Measurements from ENCODE around the gene PYGM. TPM values are rescaled to one million over a fixed set of nuclear protein-coding genes. Genes with fewer than 3 reads are reported as not detected.

Gene PYGM
- total and polyA plus RNA-seq, 2 of the 8 experiments (the other 6 are each of a cell fraction or from before 2014, with no cell fraction given): 9.6 to 10.0 TPM

DNA sequence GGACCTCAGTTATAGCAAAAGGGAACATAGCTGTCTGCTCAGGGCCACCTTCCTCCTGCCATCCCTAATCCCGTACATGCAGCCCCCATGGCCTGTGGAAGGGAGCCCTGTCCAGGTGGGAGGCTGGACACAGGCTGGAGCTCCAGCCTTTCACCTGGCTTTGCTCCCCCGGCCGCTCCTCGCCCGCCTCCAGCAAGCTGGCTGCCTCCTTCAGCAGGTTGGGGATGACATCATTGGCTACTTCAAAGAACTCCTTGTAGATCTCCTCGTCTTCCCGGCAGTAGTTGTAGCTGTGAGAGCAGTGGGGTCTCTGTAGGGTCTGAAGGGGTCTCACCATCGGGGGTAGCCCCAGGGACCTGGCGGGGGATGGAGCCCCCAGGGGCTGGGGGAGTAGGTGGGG is 45.7 kb upstream of the PYGM start:
- H4K20me1 ChIP-seq (replicated peaks in 1 of 2; ENCODE audit: control insufficient read depth in 1 of 2, insufficient read depth in 2 of 2, low read length in 2 of 2): peaks cover 0 to 11% of the 10 kb centered on the region in 2 experiments
- peaks cover 7 to 14% (median 10%) of the 10 kb centered on the region in 4 experiments; a peak in 6 of 8 replicates for H3K36me3 ChIP-seq (ENCODE audit: control insufficient read depth in 2 of 4, insufficient read depth in 4 of 4, low read length in 3 of 4)
- H3K4me2 ChIP-seq (ENCODE audit: insufficient read depth in 1 of 2, low read depth in 2 of 2, low read length in 2 of 2): no peak overlapping the region
- H2BK5ac ChIP-seq (ENCODE audit: low read depth, low read length): no peak overlapping the region
- no peak overlapping the region for H2BK12ac ChIP-seq (ENCODE audit: low read depth, low read length)
- no peak for FAIRE-seq
- no peak overlapping the region for H2AK5ac ChIP-seq (ENCODE audit: low read depth, low read length)
- no peak overlapping the region for H3K9ac ChIP-seq (replicated peaks in 1 of 4; ENCODE audit: extremely low read depth in 1 of 4, low read depth in 3 of 4, low read length in 3 of 4)
- no peak overlapping the region for H2BK15ac ChIP-seq (ENCODE audit: low read length)
- H3K23ac ChIP-seq (ENCODE audit: insufficient read length): no peak overlapping the region
- no peak overlapping the region for H3K4me3 ChIP-seq (ENCODE audit: extremely low read depth in 1 of 4, insufficient read depth in 2 of 4, low read depth in 3 of 4, low read length in 4 of 4)
- H3K56ac ChIP-seq (replicated peaks; ENCODE audit: insufficient read length, low read depth, low read length): no peak overlapping the region
- no peak overlapping the region for H2AFZ ChIP-seq (ENCODE audit: low read length)
- CTCF ChIA-PET (ENCODE audit: partially characterized antibody): interaction anchor here (0.7 kb wide), 1 partner anchor 17 kb away, joined by 3 read pairs; no protein-coding TSS in a partner anchor
- no peak overlapping the region for H3K18ac ChIP-seq (ENCODE audit: extremely low read depth, low read length)
- H3K4ac ChIP-seq (replicated peaks; ENCODE audit: insufficient read length, low read depth, low read length): no peak overlapping the region
- peaks cover 17% of the 10 kb centered on the region; the same call in 1 of the 2 replicates for H3K23me2 ChIP-seq (ENCODE audit: low read depth, low read length)
- H4K91ac ChIP-seq (replicated peaks; ENCODE audit: insufficient read length, low read length): no peak overlapping the region
- DNase-seq (ENCODE audit: low read depth in 1 of 2, low spot score in 2 of 2): no peak
- H3K79me2 ChIP-seq (ENCODE audit: control insufficient read depth in 1 of 2, insufficient read depth in 2 of 2, low read length in 2 of 2): no peaks in the 10 kb centered on the region; a peak in 1 of 4 replicates
- H3K27ac ChIP-seq (ENCODE audit: low read depth, low read length): no peak overlapping the region
- H3K79me1 ChIP-seq (ENCODE audit: low read depth, low read length): peaks cover 2% of the 10 kb centered on the region
- H4K5ac ChIP-seq (ENCODE audit: insufficient read length, low read depth, low read length): no peak overlapping the region
- POLR2A ChIA-PET (ENCODE audit: partially characterized antibody): interaction anchor here (1.0 to 2.2 kb wide), 2 partner anchors 11 to 19 kb away, joined by 3 to 5 read pairs; no protein-coding TSS in a partner anchor
- no peak overlapping the region for H3K14ac ChIP-seq (ENCODE audit: insufficient read length)
- H2BK20ac ChIP-seq (ENCODE audit: low read length): no peak overlapping the region
- H3K9me3 ChIP-seq (ENCODE audit: insufficient read depth in 2 of 2, low read depth in 1 of 2, low read length in 1 of 2): no peaks in the 10 kb centered on the region
- WGBS, 2 experiments (ENCODE audit: extremely low coverage in 1 of 2, insufficient coverage in 1 of 2, insufficient read length in 1 of 2, insufficient replicate concordance in 2 of 2, low coverage in 1 of 2, low lambda C conversion rate in 2 of 2, missing lambda C conversion rate in 1 of 2): 98% methylated on average over 8 of the region's 9 CpGs; no CpG with 5 or more reads in 1 of the 2 experiments
- H2BK120ac ChIP-seq (replicated peaks; ENCODE audit: low read depth, low read length): no peak overlapping the region
- H4K8ac ChIP-seq (ENCODE audit: extremely low read depth, insufficient read depth, low read length): no peak overlapping the region; the same call in 1 of the 2 replicates
- H3K4me1 ChIP-seq (replicated peaks in 1 of 4; ENCODE audit: control insufficient read depth in 3 of 4, insufficient read depth in 4 of 4, low read length in 3 of 4): peaks cover 0 to 16% (median 9%) of the 10 kb centered on the region in 4 experiments; a peak in 6 of 7 replicates
- H3K27me3 ChIP-seq (replicated peaks in 1 of 4; ENCODE audit: control insufficient read depth in 3 of 4, extremely low read depth in 1 of 4, insufficient read depth in 3 of 4, low read length in 3 of 4): no peaks in the 10 kb centered on the region
- TF ChIP-seq BRCA1 (IDR thresholded peaks at IDR 0.05; ENCODE audit: low read depth, low read length) (no peak), TEAD4 (IDR thresholded peaks at IDR 0.05; ENCODE audit: low read depth, low read length) (no peak), RNF2 (IDR thresholded peaks at IDR 0.05; ENCODE audit: borderline replicate concordance, low read depth, low read length, missing control alignments, poor library complexity, severe bottlenecking) (no peak), SIN3A (conservative IDR thresholded peaks at IDR 0.05 in 1 of 2, IDR thresholded peaks at IDR 0.05 in 1 of 2; ENCODE audit: low read depth in 1 of 2, low read length in 2 of 2) (no peak), SIX5 (IDR thresholded peaks at IDR 0.05; ENCODE audit: low read depth, low read length) (no peak), CBX8 (IDR thresholded peaks at IDR 0.05; ENCODE audit: borderline replicate concordance, low read depth, low read length) (no peak), KDM5A (IDR thresholded peaks at IDR 0.05; ENCODE audit: low read length) (no peak), EP300 (IDR thresholded peaks at IDR 0.05; ENCODE audit: borderline replicate concordance in 1 of 2, low read depth in 2 of 2, low read length in 2 of 2) (no peak), SAP30 (IDR thresholded peaks at IDR 0.05; ENCODE audit: insufficient read depth, insufficient replicate concordance, low read length) (no peak), EGR1 (IDR thresholded peaks at IDR 0.05; ENCODE audit: borderline replicate concordance, low read depth, low read length) (no peak), RBBP5 (IDR thresholded peaks at IDR 0.05; ENCODE audit: borderline replicate concordance, low read depth, low read length) (no peak), CTBP2 (IDR thresholded peaks at IDR 0.05; ENCODE audit: borderline replicate concordance, insufficient read depth, insufficient read length, low read length) (no peak), CREB1 (IDR thresholded peaks at IDR 0.05) (no peak)
